Measurements from ENCODE around the gene ALG1.
A peak's percentile ranks its signal among the peaks of the same experiment; 100 is the strongest.

Gene ALG1

GRCh38 chr16:5028950-5029475 is 42.6 kb upstream of the ALG1 start:
- TF ChIP-seq, protein P1, sequence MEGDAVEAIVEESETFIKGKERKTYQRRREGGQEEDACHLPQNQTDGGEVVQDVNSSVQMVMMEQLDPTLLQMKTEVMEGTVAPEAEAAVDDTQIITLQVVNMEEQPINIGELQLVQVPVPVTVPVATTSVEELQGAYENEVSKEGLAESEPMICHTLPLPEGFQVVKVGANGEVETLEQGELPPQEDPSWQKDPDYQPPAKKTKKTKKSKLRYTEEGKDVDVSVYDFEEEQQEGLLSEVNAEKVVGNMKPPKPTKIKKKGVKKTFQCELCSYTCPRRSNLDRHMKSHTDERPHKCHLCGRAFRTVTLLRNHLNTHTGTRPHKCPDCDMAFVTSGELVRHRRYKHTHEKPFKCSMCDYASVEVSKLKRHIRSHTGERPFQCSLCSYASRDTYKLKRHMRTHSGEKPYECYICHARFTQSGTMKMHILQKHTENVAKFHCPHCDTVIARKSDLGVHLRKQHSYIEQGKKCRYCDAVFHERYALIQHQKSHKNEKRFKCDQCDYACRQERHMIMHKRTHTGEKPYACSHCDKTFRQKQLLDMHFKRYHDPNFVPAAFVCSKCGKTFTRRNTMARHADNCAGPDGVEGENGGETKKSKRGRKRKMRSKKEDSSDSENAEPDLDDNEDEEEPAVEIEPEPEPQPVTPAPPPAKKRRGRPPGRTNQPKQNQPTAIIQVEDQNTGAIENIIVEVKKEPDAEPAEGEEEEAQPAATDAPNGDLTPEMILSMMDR (conservative IDR thresholded peaks at IDR 0.05), result no peak
- no peak for TF ChIP-seq ZFX (IDR thresholded peaks at IDR 0.05)
- H3K27ac ChIP-seq, result no peak overlapping the region

DNA sequence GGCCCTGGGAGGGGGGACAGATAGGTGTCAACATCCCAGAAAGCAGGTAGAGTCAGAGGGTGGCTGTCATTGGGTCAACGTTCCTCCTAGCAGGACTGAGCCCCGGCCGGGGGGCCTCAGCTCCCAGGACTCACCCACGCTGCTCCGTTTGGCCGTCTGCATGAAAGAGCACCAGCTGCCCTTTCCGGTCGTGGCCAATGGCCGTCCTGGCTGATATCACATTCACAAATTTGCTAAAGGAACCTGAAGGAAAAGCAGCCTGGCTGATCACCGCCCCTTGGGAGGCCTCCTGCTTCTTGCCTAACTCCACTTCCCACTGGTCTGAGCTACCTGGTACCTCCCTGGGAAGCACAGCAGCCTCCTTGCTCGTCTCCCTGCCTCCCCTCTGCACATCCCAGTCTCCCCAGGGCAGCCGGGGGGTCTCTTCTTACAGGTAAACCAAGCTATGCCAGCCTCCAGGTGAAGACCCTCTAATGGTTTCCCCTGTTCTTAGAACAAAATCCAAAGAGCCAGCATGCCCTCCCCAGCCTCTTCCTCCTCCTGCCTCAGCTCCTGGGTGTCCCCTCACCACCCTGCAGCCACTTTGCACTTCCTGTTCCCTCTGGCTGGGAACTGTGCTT is 41.3 kb upstream of the ALG1 start:
- TF ChIP-seq, protein P1 (conservative IDR thresholded peaks at IDR 0.05), result no peak
- TF ChIP-seq ZFX (IDR thresholded peaks at IDR 0.05), result no peak

DNA sequence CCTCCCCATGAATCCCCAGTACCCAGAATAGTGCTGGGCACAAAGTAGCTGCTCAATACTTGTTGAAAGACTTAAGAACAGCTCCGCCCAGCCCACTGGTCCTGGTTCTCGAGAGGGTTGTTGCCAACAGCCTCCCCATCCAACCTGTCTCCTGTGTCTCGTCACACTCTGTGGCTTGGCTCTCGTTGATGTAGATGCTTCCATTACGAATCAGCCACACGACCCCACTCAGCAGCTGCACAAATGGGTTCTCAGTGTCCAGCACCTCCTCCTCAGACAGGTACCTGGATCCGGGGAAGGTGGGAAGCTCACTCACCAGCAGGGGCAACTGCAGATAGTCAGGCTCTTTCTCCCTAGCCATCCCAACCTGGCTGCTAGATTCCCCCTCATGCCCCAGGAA is 40.0 kb upstream of the ALG1 start:
- TF ChIP-seq ZFX (IDR thresholded peaks at IDR 0.05), result no peak
- TF ChIP-seq, protein P1 (conservative IDR thresholded peaks at IDR 0.05), result no peak
- H3K27ac ChIP-seq, result no peak overlapping the region

More for the DNA sequence above, 41.3 kb upstream of the ALG1 start:
- no peak overlapping the region for H3K27ac ChIP-seq

- no peak for TF ChIP-seq ZFX (IDR thresholded peaks at IDR 0.05)
- TF ChIP-seq, protein P1 (conservative IDR thresholded peaks at IDR 0.05), result no peak
- H3K27ac ChIP-seq, result peak overlapping the region; percentile 68
Measured at GRCh38 chr16:5032748-5033167, 38.9 kb upstream of the ALG1 start.

DNA sequence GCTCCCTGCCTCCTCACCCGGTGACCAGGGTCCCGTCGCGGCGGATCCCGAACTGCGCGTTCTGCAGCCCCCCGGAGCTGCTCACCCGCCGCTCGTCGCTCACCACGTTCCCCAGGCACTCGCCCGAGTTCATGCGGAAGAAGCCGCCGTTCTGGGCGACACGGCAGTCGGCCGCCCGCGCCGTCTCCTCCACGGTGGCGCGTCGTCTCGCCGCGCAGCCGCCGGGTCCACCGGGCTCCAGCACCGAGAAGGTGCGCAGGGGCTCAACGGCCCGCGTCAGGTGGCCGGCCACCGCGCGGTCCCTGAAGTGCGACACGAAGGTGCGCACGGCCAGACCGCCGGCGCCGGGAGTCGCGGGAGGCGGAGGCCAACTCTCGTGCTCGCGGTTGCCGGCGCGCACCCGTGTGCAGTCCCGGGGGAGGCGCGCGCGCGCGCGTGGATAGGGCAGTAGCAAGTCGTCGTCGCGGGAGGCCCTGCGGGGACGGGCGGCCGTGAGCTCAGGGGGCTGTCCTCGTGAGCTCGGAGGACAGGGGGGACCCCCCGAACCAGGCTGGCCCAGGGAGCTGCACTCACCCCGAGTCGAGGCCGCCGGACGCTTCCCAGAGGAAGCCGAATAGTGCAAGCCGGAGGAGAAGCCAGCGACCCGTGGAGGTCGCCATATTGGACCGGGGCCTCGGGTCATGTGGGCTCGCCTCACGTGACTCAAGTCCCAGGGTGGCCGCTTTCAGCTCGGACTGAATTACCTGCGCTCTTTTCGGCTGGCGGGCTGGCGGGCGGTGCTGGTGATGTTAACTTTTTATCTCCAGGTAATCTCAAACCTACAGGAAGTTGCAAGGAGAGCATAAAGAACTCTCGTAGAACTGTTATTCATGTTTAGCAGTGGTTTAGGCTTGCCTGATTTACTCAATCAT is 38.1 kb upstream of the ALG1 start, which contains the start of gene NAGPA:
Gene NAGPA (minus strand): TSS at position 680 of the 911 bp plus-strand sequence. CDS start 21 bp downstream, at position 659.
- peak; percentile 67; the same call in 1 of the 2 replicates for TF ChIP-seq ZFX (IDR thresholded peaks at IDR 0.05)
- TF ChIP-seq, protein P1 (conservative IDR thresholded peaks at IDR 0.05), result no peak
- peak within 1 kb of the TSS; percentile 68 for H3K27ac ChIP-seq

GRCh38 chr16:5034167-5034523 is 37.5 kb upstream of the ALG1 start:
- H3K27ac ChIP-seq, result peak overlapping the region; percentile 68
- TF ChIP-seq ZFX (IDR thresholded peaks at IDR 0.05), result no peak
- TF ChIP-seq, protein P1 (conservative IDR thresholded peaks at IDR 0.05), result no peak

GRCh38 chr16:5035909-5036227 is 35.8 kb upstream of the ALG1 start:
- H3K27ac ChIP-seq, result no peak overlapping the region
- TF ChIP-seq, protein P1 (conservative IDR thresholded peaks at IDR 0.05), result no peak
- no peak for TF ChIP-seq ZFX (IDR thresholded peaks at IDR 0.05)
